GM18511 (cell line): ENCODE measurements around the gene GRPEL2.

ENCODE experiments used
- ATAC-seq: cut with Tn5 transposase; IDR thresholded peaks from one replicate; pipeline ENCODE4 v1.9.1; 2021; ENCODE audit warnings: mild to moderate bottlenecking, moderate library complexity; ENCODE audit not compliant: unreplicated experiment

GRPEL2 gene

GRCh38 chr5:149317281-149318048, 27.8 kb upstream of the GRPEL2 start:
- ATAC-seq: peak; percentile 77

GRCh38 chr5:149319174-149319573, 26.1 kb upstream of the GRPEL2 start:
- ATAC-seq: no peak

GRCh38 chr5:149320791-149321330, 24.4 kb upstream of the GRPEL2 start:
- no peak for ATAC-seq

GRCh38 chr5:149322518-149322917, 22.8 kb upstream of the GRPEL2 start:
- no peak for ATAC-seq

- ATAC-seq: no peak
Measured at GRCh38 chr5:149323210-149323609, 22.1 kb upstream of the GRPEL2 start.

GRCh38 chr5:149323621-149324205, 21.6 kb upstream of the GRPEL2 start:
- no peak for ATAC-seq

GRCh38 chr5:149324641-149325040, 20.7 kb upstream of the GRPEL2 start:
- ATAC-seq: no peak

GRCh38 chr5:149325166-149325735, 20.0 kb upstream of the GRPEL2 start:
- ATAC-seq: no peak

GRCh38 chr5:149325894-149326293, 19.4 kb upstream of the GRPEL2 start:
- ATAC-seq: no peak

GRCh38 chr5:149326611-149327010, 18.7 kb upstream of the GRPEL2 start:
- ATAC-seq: no peak

- no peak for ATAC-seq
Measured at GRCh38 chr5:149328177-149328576, 17.1 kb upstream of the GRPEL2 start.

GRCh38 chr5:149333711-149334443, 11.4 kb upstream of the GRPEL2 start:
- no peak for ATAC-seq

- ATAC-seq: no peak
Measured at GRCh38 chr5:149337736-149338135, 7.6 kb upstream of the GRPEL2 start.

GRCh38 chr5:149338364-149338763, 6.9 kb upstream of the GRPEL2 start:
- no peak for ATAC-seq

- ATAC-seq: no peak
Measured at GRCh38 chr5:149340920-149341319, 4.4 kb upstream of the GRPEL2 start.

GRCh38 chr5:149341876-149342275, 3.4 kb upstream of the GRPEL2 start:
- ATAC-seq: no peak

- ATAC-seq: no peak
Measured at GRCh38 chr5:149344151-149344550, 1.1 kb upstream of the GRPEL2 start.

- peak; percentile 20 for ATAC-seq
Measured at GRCh38 chr5:149345892-149346222, 558 bp downstream of the GRPEL2 start.

GRCh38 chr5:149348518-149348917, 3.2 kb downstream of the GRPEL2 start:
- ATAC-seq: no peak

- no peak for ATAC-seq
Measured at GRCh38 chr5:149349382-149349781, 4.1 kb downstream of the GRPEL2 start.

GRCh38 chr5:149352169-149352568, 6.9 kb downstream of the GRPEL2 start:
- no peak for ATAC-seq
